GM10847 (cell line): Measurements from ENCODE around the gene TRNT1.

ENCODE experiments used
- POLR2A ChIP-seq: IDR thresholded peaks from 2 replicates; pipeline ENCODE4 v1.6.1; 2011; ENCODE audit not compliant: insufficient read length; ENCODE audit errors: extremely low read depth

The TRNT1 gene

DNA sequence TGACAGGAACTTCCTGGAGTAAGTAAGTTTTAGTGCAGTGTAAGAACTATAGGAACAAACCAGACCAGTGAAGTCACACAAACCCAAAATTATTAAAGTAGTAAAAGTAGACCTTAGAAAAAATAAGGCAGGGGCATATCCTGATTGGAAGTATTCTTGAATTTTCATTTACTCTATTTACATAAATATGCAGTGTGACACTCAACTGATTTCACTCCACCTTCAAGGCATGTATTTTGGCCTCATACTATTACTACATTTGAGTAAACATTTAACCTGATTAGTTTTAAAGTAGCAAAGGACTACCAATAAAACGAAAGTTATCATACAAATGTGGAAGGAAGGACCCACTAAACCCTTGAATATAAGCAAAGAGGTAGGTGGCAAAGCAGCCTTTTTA lies 22.8 kb downstream of the TRNT1 start:
- no peak for TF ChIP-seq POLR2A

DNA sequence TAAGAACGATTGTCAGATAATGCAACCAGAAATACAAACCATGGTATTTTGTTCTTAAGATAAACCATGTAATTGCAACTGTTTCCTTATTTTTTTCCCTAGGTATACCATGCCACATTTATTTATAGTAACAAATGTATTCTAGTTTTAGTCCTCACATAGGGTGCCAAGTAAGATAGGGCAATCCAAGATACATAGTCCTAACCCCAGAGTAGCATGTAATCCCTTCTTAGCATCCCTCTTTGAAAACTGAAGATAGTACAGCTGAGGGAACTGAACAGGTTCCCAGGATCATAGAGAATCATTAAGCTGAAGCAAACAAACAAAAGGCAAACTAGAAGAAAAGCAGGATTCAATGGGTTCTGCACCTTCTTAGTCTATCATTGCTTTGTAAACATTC lies 24.8 kb downstream of the TRNT1 start:
- TF ChIP-seq POLR2A, result no peak

DNA sequence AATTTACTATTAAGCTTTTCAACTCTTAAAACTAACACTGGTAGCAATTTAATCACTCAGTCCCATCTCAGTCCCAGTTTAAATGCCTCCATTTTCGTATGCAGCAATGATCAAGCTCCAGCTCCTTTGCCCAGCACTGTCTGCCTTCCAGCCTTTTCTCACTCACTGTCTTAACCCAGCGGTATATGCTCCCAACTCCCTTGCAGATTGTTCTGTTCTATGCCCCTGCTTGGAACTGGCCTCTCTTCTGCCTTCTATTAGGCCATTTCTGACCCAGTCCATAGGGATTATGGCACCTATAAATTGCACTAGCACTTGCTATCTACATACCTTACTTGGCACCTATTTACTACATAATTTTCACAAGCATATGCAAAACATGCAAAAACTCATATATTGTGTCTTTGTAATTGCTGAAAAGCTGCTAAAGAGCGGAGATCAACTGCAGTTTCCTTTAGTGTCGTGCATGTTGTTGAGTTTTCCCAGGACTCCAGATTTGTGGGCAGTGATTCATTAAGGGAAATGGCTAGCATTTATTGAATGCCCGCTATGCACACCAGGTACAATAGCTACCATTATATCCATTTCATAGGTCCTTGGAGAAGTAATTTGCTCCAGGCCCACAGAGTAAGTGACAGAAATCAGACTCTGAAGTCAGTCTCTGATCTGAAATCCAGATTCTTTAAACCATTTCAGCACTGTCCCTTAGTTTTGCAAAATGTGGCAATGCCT lies 28.3 kb downstream of the TRNT1 start:
- TF ChIP-seq POLR2A, result no peak

DNA sequence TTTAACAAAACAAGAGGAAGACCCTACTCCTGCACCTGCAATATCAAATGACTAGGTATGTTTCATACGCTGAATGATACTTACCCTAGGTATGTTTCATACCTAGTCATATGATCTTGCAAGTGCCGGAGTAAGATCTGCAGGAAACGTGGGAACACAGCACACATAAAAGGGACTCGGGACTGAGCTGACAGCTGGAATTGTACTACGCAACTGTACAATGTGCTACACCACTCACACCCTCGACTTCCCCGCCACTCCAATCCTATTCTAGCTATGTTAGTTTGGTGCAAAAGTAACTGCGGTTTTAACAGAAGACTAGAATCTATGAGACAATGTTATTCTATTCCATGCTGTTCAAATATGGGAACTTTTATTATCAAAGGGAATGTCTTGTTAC lies 30.7 kb downstream of the TRNT1 start:
- TF ChIP-seq POLR2A, result no peak

DNA sequence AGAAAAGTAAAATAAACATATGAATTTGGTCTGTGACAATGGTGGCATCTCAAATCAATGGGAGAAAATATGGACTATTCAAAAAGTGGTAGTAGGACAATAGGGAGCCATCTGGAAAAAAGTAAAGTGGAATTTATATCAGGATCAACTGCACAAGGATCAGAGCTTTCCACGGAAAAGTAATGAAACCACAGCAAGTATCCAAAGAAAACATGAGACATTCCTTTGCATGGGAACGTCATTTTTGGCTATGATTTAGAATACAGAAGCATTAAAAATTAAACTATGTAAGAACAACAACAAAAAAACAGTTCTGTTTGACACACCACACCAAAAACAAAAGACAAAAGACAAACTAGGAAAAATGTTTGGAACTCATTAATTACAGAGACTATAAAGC lies 34.1 kb downstream of the TRNT1 start:
- no peak for TF ChIP-seq POLR2A

DNA sequence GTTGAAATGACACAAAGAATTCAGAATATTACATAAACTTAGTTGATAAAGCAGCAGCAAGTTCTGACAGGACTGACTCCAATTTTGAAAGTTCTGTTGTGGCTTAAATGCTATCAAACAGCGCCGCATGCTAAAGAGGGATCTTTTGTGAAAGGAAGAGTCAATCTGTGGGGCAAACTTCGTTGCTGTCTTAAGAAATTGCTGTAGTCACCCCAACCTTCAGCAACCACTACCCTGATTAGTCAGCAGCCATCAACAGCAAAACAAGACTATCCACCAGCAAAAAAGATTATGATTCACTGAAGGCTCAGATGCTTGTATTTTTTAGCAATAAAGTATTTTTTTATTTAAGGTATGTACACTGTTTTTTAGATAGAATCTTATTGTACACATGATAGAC lies 38.5 kb downstream of the TRNT1 start:
- no peak for TF ChIP-seq POLR2A

DNA sequence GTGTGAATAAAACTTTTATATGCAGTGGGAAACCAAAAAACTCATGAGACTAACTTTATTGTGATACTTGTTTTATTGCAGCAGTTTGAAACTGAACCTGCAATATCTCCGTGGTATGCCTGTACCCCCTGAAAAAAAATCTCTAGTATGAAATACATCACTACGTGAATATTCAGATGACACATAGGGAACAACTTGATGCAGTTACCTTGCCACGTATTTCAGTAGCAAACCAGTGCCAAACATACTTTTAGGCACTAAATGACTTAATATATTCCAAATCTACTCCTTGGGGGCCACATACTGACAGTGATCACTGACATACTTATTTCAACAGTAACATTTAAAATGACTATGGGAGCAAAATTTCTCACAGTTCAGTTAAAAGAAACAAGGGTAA lies 38.9 kb downstream of the TRNT1 start:
- TF ChIP-seq POLR2A, result no peak

DNA sequence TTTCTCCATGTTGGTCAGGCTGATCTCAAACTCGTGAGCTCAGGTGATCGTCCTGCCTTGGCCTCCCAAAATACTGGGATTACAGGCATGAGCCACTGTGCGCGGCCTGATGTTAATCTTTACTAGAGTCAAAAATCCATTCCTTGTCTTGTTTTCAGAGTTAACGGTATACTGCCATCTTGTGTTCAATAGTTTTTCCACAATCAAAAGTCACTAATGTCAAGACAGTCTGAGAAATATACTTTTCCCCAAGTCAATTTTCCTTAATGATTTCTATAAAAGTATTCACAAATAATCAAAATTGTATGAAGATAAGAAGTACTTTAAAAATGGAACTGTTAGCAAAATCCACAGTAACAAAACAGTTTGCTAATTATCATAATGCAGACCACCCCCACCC lies 44.3 kb downstream of the TRNT1 start:
- no peak for TF ChIP-seq POLR2A

DNA sequence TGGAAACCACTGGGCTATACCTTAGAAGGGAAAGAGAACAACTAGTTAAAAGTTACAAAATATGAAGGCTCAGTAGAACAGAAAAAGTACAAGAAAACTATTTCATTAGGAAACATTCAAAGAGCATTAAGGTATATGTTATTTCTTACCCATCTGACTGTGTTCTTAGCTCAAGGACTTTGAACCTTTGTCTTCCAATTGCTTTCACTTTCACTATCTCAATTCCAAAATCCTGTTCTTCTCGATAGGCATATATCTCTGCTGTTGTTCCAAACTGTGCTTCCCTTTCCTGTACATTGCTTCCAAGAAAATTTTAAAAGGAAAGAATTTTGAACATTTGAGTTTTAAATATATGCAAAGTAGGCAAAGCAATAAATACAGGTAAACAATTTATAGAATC lies 45.9 kb downstream of the TRNT1 start:
- no peak for TF ChIP-seq POLR2A

DNA sequence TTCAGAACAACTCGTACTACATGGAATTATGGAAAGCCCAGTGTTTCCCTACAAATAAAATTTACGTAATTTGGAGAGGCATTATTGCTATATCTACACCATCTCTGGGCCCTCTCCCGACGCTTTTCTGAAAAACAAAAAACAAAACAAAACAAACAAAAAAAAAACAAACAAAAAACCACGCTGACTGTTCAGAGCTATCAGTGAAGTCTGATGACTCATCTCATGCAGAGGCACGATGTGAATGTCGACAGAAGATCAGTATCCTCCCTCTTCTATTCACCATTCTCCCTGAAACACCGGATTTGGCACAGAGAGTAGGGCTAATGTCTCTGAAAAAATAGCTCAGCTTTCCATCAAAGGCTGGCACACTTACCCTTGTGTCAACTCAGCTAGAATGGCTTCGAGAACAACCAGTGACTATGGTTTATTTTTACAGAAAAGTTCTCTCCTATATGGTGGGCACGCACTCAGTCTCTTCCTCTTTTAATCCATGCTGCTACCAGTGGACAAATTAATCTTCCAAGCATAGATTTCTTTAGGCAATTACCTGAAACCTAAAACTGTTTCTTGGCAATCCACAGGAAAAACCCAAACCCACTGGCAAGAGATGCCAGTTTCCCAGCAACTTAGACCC lies 51.2 kb downstream of the TRNT1 start:
- TF ChIP-seq POLR2A, result no peak

DNA sequence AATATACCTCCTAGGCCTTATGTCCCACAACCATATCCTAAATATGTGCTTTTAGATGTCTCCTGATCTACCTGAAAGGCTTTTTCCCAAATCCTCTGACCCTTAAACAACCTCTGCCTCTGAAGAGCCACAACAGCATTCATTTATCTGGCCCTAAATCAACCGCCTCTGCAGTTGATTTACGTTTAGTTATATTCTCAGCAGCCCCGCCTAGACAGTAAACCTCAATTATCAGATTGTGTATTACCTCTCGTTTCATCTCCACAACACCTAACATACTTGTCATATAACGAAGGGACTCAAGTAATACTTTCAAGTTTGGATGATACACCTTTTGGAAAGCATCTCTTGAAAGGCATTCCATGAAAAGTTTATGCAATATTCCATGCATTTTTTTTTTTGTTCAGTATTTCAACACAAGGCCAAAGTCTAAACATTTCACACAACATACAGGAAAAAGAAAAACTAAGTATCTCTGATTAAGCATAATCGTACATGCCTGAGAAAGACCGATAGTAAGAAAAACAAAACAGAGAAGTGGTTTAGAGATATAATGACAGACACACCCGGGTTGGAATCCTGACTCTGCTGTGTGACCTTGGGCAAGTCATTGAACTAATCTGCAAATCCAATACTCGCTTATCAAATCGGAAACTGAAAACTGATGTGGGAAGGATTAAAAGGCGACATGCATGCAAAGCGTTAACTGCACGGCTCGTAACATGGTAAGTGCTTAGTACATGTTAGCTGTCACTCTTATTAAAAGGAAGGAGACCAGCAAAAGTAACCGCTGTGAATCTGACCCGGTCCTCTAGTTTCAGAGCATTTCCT lies 52.0 kb downstream of the TRNT1 start:
- no peak for TF ChIP-seq POLR2A

DNA sequence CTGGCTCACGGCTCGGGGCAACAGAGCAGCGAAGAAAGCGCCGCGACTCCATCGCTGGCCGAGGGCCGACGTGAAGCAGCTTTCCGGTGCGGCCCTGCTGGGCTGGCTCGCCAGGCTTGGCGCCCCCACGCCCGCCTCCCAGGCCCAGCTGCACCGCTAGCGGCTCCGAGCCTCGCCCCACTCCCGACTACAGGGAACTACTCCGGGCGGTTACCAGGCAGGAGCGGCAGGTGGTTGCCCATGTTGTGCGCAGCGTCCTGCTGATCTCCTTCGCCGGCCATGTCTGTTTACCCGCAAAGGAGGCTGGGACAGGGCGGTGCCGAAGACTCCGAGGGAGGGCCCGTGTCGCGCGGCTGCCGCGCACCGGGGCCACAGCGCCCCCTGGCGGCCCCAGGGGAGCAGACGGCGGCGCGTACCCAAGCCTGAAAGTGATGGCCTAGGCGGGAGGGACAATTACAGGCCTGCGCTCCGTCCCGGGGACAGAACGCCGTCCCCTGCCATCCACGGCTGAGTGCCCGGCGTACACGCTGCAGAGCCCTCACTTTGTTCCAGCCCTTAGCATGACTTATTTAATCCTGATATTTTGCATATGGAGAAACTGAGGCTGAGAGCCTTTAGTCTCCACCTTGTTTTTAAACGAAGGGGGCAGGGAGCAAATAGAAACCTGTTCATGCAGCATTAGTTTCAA lies 52.8 kb downstream of the TRNT1 start, which contains the start of gene CRBN:
Gene CRBN (minus strand): TSS at position 285 of the 688 bp plus-strand sequence. CDS start 4 bp downstream, at position 281.
- TF ChIP-seq POLR2A, result peak; percentile 71

DNA sequence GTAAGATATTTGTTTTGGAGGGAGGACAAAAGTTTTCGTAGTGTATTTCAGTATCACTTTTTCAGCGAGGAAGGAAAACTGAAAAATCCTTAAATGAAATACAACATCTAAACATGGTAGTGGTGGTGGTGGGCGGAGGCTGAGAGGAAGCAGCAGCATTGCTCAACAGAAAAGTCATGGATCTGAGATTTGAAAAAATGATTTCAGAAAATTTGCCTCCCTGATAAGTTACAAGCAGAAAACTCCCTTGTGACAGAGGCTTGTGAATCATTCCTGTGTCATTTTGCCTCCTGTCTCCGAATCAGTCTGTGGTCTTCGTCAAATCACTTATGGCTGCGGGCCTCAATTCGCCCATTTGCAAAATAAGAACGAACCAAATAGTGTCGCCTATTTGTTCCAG lies 53.7 kb downstream of the TRNT1 start:
- no peak for TF ChIP-seq POLR2A

DNA sequence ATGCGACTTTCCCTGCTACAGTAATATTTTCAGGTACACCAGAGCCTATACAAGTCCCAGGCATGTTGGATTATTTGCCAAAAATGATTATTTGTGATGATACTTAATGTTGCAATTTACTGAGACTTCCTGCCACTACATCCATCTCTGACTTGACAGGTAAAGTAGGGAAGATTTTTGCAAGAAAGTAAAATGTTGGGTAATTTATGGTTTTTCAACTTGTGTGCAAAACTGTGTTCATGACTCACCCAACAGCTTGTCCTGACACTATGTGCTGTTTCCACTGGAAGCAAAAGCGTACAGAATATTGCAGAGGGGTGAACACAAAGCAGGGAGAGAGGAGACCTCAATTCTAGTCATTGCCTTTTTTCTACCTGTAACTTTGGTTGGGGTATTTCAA lies 58.1 kb downstream of the TRNT1 start:
- TF ChIP-seq POLR2A, result no peak

DNA sequence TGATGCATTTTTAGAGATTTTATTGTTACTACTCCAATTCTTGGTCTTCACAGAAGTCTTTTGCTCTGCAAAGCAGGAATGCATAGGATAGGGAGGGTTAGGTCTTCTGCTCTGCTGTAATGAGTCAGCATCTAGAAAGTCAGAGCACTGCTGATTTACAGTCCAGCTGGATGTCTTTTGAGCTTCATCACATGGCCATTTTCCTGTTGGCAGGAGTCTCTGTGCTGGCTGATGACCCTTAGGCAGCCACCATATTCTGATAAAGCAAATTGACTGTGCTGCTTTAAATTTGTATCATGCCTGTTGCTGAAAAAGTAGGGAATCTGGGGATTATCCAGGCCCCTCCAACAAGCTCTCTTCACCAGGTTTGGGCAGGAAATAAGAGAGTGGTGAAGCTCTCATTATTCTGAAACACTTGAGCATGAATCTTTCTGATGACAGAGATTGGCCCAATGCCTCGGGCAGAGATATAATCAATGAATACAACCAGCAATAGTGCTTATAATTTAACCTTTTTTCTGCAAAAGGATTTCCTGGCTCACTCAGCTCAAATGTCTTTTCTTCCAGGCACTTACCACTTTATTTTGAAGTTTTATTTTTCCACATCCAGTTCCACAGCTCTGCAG lies 62.5 kb downstream of the TRNT1 start:
- no peak for TF ChIP-seq POLR2A
